ENCODE measurements around the gene RTEL1.
"Not testable (repeated sequence)": the region's sequence is repeated elsewhere in the genome, so short reads cannot be mapped to it uniquely, and the experiment has no call there.

The RTEL1 gene

DNA sequence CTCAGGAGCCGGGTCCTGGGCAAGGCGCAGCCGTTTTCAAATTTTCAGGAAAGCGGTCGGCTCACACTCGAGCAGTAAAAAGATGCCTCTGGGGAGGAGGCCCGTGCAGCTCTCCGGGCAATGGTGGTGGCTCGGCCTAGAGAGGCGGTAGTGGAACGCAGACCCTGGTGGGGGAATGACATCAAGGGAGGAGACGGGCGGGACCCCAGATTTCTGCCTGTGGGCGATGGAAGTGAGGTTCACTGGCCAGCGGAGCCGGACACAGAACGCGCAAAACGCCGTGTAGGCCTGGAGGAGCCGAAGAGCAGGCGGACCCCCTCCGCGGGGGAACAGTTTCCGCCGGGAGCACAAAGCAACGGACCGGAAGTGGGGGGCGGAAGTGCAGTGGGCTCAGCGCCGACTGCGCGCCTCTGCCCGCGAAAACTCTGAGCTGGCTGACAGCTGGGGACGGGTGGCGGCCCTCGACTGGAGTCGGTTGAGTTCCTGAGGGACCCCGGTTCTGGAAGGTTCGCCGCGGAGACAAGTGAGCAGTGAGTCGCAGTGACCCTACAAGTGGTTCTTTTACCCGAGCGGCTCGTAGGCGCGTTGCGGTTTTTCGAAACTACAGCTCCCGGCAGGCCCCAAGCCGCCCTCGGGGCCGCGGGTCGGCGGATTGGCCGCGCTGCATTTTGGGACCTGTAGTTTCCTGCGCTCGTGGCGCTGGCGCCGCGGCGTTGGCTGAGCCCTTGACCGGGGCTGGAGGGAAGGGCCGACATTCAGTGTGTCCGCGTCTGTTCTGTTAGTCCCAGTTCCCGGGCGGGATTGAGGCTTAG lies at the start of gene RTEL1:
Gene RTEL1 (plus strand): TSS at position 376 of the 812 bp plus-strand sequence. CDS start 1,091 bp downstream, outside the sequence.
- DNase-seq (ENCODE audit: low read depth in 3 of 3) = peak; percentile 78 to 84 (median 79)

GRCh38 chr20:63610581-63611435 lies 47.3 kb upstream of the RTEL1 start:
- no peak for DNase-seq (ENCODE audit: low read depth in 3 of 3)

DNA sequence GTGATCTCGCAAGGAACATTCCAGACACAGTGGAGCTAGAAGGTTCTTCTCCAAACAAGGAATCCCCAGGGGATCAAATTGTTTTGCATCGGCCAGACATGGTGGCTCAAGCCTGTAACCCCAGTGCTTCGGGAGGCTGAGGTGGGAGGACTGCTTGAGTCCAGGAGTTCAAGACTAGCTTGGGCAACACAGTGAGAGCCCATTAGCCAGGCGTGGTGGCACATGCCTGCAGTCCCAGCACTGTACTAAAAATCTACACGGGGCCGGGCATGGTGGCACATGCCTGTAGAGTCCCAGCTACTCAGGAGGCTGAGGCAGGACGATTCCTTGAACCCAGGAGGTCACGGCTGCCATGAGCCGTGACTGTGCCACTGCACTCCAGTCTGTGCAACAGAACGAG lies 46.5 kb upstream of the RTEL1 start:
- no peak for DNase-seq (ENCODE audit: low read depth in 3 of 3)

GRCh38 chr20:63612276-63612931 lies 45.7 kb upstream of the RTEL1 start:
- DNase-seq (ENCODE audit: low read depth in 3 of 3) = no peak

DNA sequence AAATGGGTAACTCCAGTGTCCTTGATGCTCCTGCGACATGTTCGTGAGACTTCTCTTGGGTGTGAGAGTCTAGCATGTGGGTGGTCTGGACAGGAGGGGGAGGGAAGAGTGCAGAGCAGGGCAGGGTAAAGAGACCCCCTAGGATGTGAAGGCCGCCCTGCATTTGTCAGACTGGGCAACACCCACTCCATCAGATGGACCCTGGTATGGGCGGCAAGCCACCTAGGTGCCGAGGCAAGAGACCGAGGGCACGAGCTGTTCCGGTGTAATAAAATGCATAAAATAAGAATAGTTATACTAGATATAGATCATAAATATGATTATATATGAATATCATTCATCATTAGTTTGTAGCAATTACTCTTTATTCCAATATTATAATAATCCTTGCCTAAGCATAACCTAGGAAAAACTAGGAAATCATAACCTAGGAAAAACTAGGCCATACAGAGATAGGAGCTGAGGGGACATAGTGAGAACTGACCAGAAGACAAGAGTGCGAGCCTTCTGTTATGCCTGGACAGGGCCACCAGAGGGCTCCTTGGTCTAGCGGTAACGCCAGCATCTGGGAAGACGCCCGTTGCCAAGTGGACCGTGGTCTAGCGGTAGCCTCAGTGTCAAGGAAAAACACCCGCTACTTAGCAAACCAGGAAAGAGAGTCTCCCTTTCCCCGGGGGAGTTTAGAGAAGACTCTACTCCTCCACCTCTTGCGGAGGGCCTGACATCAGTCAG lies 44.1 kb upstream of the RTEL1 start:
- not testable (repeated sequence) for DNase-seq (ENCODE audit: low read depth in 3 of 3)

- no peak for DNase-seq (ENCODE audit: low read depth in 3 of 3)
These were observed 40.8 kb upstream of the RTEL1 start for GRCh38 chr20:63617092-63617875.

DNA sequence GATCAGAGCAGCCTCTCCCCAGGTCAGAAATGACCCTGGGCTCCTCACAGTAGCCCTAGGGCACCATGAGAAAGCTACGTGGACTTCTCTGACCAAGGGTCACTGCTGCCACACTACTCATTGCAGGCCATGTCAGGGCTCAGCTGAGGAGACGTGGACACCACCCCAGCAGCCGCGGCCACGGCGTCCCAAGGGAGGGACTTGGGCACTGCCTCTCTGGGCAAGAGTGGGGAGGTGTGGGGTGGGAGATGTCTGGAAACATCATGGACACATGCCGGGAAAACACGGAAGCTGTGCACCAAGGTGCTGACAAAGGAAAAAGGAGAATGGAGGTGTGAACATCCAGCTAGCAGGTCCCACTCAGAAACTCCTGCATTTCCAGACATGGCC lies 40.2 kb upstream of the RTEL1 start:
- no peak for DNase-seq (ENCODE audit: low read depth in 3 of 3)

DNA sequence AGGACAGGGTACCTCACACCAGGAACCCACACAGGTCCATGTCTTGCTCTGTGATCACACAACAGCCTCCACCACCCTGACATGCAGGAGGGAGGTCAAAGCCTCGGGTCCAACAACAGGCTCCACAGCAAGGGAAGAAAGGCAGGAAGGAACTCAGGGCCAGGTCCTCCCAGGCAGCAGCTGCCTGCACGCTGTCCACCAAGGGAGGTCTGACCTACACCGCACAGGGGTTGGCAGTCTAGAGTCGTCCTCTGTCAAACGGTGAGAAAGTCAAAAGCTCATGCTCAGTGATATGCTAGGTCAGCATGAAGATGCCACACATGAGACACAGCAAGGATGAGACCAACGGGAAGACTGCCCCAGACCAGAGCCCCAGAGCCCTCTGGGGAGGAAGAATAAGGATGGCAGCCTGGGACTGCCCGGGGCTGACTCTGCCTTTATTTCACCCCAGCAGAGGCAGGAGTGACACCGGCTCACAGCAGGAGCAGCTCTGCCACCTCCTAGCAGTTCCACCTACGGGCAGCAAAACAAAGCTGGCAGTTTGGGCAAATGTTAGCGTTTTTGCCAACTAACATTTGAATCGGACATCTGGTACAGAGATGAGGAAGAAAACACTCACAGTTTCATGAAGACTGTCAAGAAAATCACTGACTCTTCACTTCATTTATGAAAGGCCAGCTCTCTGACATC lies 39.7 kb upstream of the RTEL1 start:
- no peak for DNase-seq (ENCODE audit: low read depth in 3 of 3)

DNA sequence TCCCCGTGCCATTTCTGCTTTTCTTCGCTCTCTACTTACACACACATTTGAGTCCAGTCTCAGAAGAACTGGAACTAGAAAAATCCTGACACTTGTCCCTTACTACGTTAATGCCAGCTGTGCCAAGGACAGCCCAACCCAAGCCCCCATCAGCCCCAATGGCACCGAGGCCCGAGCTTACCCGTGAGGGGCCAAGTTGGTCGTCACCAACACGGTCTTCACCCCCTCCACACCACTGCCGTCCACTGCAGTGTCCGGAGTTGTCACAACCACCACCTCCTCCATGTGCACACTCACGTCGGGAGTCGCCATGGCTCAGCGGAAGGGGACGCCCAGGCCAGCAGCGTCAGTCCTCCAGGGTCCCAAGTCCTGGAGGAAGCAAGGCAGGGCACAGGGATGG lies 39.0 kb upstream of the RTEL1 start:
- DNase-seq (ENCODE audit: low read depth in 3 of 3) = no peak

DNA sequence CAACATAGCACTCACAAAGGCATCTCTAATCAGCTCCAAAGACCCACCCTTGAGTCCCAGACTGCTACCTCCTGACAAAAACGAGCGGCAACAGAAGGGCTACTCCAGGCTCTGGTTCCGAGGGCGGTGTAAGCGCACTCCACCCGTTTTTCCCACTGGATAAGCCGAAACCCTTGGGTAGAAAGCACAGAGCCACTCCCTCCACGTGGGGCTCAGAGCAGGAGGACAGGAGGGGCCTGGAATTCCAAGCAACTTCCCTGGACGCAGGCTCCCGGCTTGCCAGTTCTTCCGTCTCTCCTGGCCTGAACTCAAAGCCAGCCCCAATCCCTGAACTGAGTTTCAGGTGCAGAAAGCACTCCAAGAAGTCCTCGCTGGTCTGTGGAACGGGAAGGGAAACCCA lies 38.6 kb upstream of the RTEL1 start:
- DNase-seq (ENCODE audit: low read depth in 3 of 3) = no peak

GRCh38 chr20:63620991-63621390 lies 37.1 kb upstream of the RTEL1 start:
- DNase-seq (ENCODE audit: low read depth in 3 of 3) = no peak

GRCh38 chr20:63622096-63622495 lies 36.0 kb upstream of the RTEL1 start:
- DNase-seq (ENCODE audit: low read depth in 3 of 3) = no peak

- DNase-seq (ENCODE audit: low read depth in 3 of 3) = no peak
These were observed 35.4 kb upstream of the RTEL1 start for GRCh38 chr20:63622732-63623131.

DNA sequence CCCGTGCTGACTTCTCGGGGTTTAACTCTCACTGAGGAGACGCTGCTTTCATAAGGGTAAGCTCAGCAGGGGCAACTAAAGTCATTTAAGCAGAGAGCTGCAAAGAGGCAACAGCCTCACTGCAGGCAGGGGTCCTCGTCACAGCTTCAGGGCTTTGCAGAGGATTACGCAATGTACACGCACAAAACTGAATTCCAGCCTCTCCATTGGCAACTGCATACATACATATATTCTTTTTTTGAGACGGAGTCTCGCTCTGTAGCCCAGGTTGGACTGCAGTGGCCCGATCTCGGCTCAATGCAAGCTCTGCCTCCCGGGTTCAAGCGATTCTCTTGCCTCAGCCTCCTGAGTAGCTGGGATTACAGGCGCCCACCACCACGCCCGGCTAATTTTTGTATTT lies 33.6 kb upstream of the RTEL1 start:
- no peak for DNase-seq (ENCODE audit: low read depth in 3 of 3)

GRCh38 chr20:63625771-63626423 lies 32.2 kb upstream of the RTEL1 start:
- DNase-seq (ENCODE audit: low read depth in 3 of 3) = no peak

GRCh38 chr20:63626424-63627128 lies 31.5 kb upstream of the RTEL1 start, which contains the start of gene GMEB2:
Gene GMEB2 (minus strand): TSS chr20:63627101. CDS start chr20:63619397, 7,704 bp downstream.
- DNase-seq (ENCODE audit: low read depth in 3 of 3) = peak; percentile 55 to 64 (median 60)

- peak; percentile 89 to 92 (median 90) for DNase-seq (ENCODE audit: low read depth in 3 of 3)
These were observed 30.9 kb upstream of the RTEL1 start for GRCh38 chr20:63627129-63627750.

- DNase-seq (ENCODE audit: low read depth in 3 of 3) = no peak
These were observed 30.3 kb upstream of the RTEL1 start for GRCh38 chr20:63627751-63628245.
